PC-3 (cell line): ENCODE results near the gene EGFLAM. TPM values are rescaled to one million over a fixed set of nuclear protein-coding genes. Genes with fewer than 3 reads are reported as not detected.

ENCODE experiments used
- ATAC-seq: fragments of 200-7000 bp; cut with Tn5 transposase; 2 replicates; pipeline ENCODE4 v1.9.1; 2020; ENCODE audit warnings: mild to moderate bottlenecking, moderate library complexity
- BruUV-seq: library from RNA; stranded (reverse); fragments of 400-500 nt; replicated peaks from 2 replicates; lab custom pipeline; 2021; lab: Mats Ljungman, UMichigan
- CTCF ChIA-PET: fragments of 300-600 bp; sonication (Branson Sonifier 250); formaldehyde crosslinking; loops from one replicate; lab custom pipeline; 2022; ENCODE audit warnings: antibody characterized with exemption; lab: Charles Lee
- POLR2A ChIA-PET: fragments of 300-600 bp; sonication (Branson Sonifier 250); formaldehyde crosslinking; loops from one replicate; lab custom pipeline; 2022; ENCODE audit warnings: antibody characterized with exemption; ENCODE audit not compliant: unreplicated experiment; lab: Charles Lee
- DNase-seq: peaks from one replicate; pipeline ENCODE4 v3.0.0-alpha.2; 2015
- H2AFZ ChIP-seq: fragments of 300-600 bp; sonication (generic); 2 replicates; pipeline ENCODE4 v1.6.0; 2016; ENCODE audit warnings: antibody characterized with exemption, low read length
- H3F3A ChIP-seq: fragments of 300-600 bp; sonication (generic); one replicate; pipeline ENCODE4 v1.6.0; 2017; ENCODE audit warnings: antibody characterized with exemption, low read length, control low read depth, mild to moderate bottlenecking; ENCODE audit not compliant: unreplicated experiment
- H3K27ac ChIP-seq: fragments of 300-600 bp; sonication (generic); 2 replicates; pipeline ENCODE4 v1.5.1; 2016; ENCODE audit warnings: mild to moderate bottlenecking, low read length
- H3K27me3 ChIP-seq: fragments of 300-600 bp; sonication (generic); 2 replicates; pipeline ENCODE4 v1.6.1; 2016; ENCODE audit warnings: low read length, mixed read lengths
- H3K36me3 ChIP-seq: fragments of 300-600 bp; sonication (generic); 2 replicates; pipeline ENCODE4 v1.6.1; 2016; ENCODE audit warnings: low read depth, mixed run types, low read length, mixed read lengths
- H3K4me1 ChIP-seq: fragments of 300-600 bp; sonication (generic); 2 replicates; pipeline ENCODE4 v1.5.1; 2016; ENCODE audit warnings: low read length; ENCODE audit not compliant: insufficient read depth
- H3K4me2 ChIP-seq: fragments of 300-600 bp; sonication (generic); 2 replicates; pipeline ENCODE4 v1.6.0; 2016; ENCODE audit warnings: low read length
- H3K4me3 ChIP-seq: fragments of 300-600 bp; sonication (generic); 2 replicates; pipeline ENCODE4 v1.5.1; 2016; ENCODE audit warnings: mild to moderate bottlenecking, low read length, mixed read lengths
- H3K79me2 ChIP-seq: fragments of 300-600 bp; sonication (generic); 2 replicates; pipeline ENCODE4 v1.6.1; 2017; ENCODE audit warnings: low read length, mixed read lengths
- H3K9ac ChIP-seq: fragments of 300-600 bp; sonication (generic); 2 replicates; pipeline ENCODE4 v1.6.0; 2016; ENCODE audit warnings: mild to moderate bottlenecking, low read length
- H3K9me2 ChIP-seq: fragments of 300-600 bp; sonication (generic); replicated peaks from 2 replicates; pipeline ENCODE4 v1.6.1; 2016; ENCODE audit warnings: mixed run types, low read length, mixed read lengths
- H3K9me3 ChIP-seq: fragments of 300-600 bp; sonication (generic); 2 replicates; pipeline ENCODE4 v1.6.1; 2016; ENCODE audit warnings: low read length, mixed read lengths
- H4K20me1 ChIP-seq: fragments of 300-600 bp; sonication (generic); 2 replicates; pipeline ENCODE4 v1.6.1; 2016; ENCODE audit warnings: low read length, mixed read lengths
- CTCF ChIP-seq: fragments of 300-600 bp; sonication (generic); conservative IDR thresholded peaks from 2 replicates; pipeline ENCODE4 v1.5.1; 2017; ENCODE audit warnings: antibody characterized with exemption, low read depth, mild to moderate bottlenecking, low read length
- EZH2 ChIP-seq: fragments of 300-600 bp; sonication (generic); IDR thresholded peaks from one replicate; pipeline ENCODE4 v1.6.1; 2017; ENCODE audit warnings: antibody characterized with exemption, mild to moderate bottlenecking, low read length; ENCODE audit not compliant: unreplicated experiment
- EZH2phosphoT487 ChIP-seq: fragments of 300-600 bp; sonication (generic); IDR thresholded peaks from 2 replicates; pipeline ENCODE4 v1.6.1; 2018; ENCODE audit warnings: mild to moderate bottlenecking, antibody characterized with exemption, low read length, borderline replicate concordance
- intact Hi-C: fragments of 100-400 bp; cut with micrococcal nuclease; formaldehyde crosslinking; loops from 2 replicates; pipeline ENCODE4 v1.9.0; 2023
- total RNA-seq: library from RNA; depleted of rRNA; stranded (reverse); fragments of >200 nt; gene quantifications from 2 replicates; pipeline ENCODE4 v1.2.3, GENCODE V29; 2014

EGFLAM gene
- total RNA-seq, 1 experiment from 2014 or later, result not detected

- Histone ChIP-seq H3K4me2 (no peak overlapping the region), H4K20me1 (no peaks in the 10 kb centered on the region), H3K9me2 (no peaks in the 10 kb centered on the region), H3K4me3 (no peak overlapping the region), H3K4me1 (no peaks in the 10 kb centered on the region), H3K79me2 (no peaks in the 10 kb centered on the region), H3K27me3 (no peaks in the 10 kb centered on the region), H3K27ac (no peak overlapping the region), H3K36me3 (no peaks in the 10 kb centered on the region), H2AFZ (no peak overlapping the region), H3K9ac (no peak overlapping the region), H3K9me3 (no peaks in the 10 kb centered on the region), H3F3A (no peaks in the 10 kb centered on the region)
- ATAC-seq (no peak), DNase-seq (no peak)
- TF ChIP-seq CTCF (no peak), EZH2 (no peak), EZH2phosphoT487 (no peak)
- POLR2A ChIA-PET, result no interaction called here
- BruUV-seq, result no TSS peak
- intact Hi-C loops, result no loop called here
- CTCF ChIA-PET, result interaction anchor here (1.1 to 1.3 kb wide), 2 partner anchors 223 to 362 kb away, joined by 4 to 10 read pairs; no protein-coding TSS in a partner anchor
These were observed 189.4 kb downstream of the EGFLAM start for GRCh38 chr5:38447786-38448185.

GRCh38 chr5:38448568-38449350, 190.4 kb downstream of the EGFLAM start:
- H3K9me3 ChIP-seq, result no peaks in the 10 kb centered on the region
- no peak overlapping the region for H3K9ac ChIP-seq
- H3F3A ChIP-seq, result no peaks in the 10 kb centered on the region
- no peaks in the 10 kb centered on the region for H3K9me2 ChIP-seq
- TF ChIP-seq CTCF (no peak), EZH2 (no peak), EZH2phosphoT487 (no peak)
- no peak for ATAC-seq
- no peaks in the 10 kb centered on the region for H4K20me1 ChIP-seq
- H3K27ac ChIP-seq, result no peak overlapping the region
- no TSS peak for BruUV-seq
- ChIA-PET POLR2A (no interaction called here), CTCF (no interaction called here)
- DNase-seq, result no peak
- H2AFZ ChIP-seq, result no peak overlapping the region
- H3K4me1 ChIP-seq, result no peaks in the 10 kb centered on the region
- intact Hi-C loops, result no loop called here
- no peaks in the 10 kb centered on the region for H3K79me2 ChIP-seq
- H3K4me2 ChIP-seq, result no peak overlapping the region
- H3K36me3 ChIP-seq, result no peaks in the 10 kb centered on the region
- H3K4me3 ChIP-seq, result no peak overlapping the region
- H3K27me3 ChIP-seq, result no peaks in the 10 kb centered on the region

GRCh38 chr5:38450627-38451026, 192.3 kb downstream of the EGFLAM start:
- H2AFZ ChIP-seq, result no peak overlapping the region
- H4K20me1 ChIP-seq, result no peaks in the 10 kb centered on the region
- CTCF ChIA-PET, result no interaction called here
- intact Hi-C loops, result no loop called here
- H3K4me3 ChIP-seq, result no peak overlapping the region
- TF ChIP-seq EZH2, result no peak
- TF ChIP-seq EZH2phosphoT487, result no peak
- no peak for TF ChIP-seq CTCF
- no peaks in the 10 kb centered on the region for H3K9me2 ChIP-seq
- DNase-seq, result no peak
- H3K4me1 ChIP-seq, result no peaks in the 10 kb centered on the region
- no peaks in the 10 kb centered on the region for H3K27me3 ChIP-seq
- no peaks in the 10 kb centered on the region for H3K79me2 ChIP-seq
- H3K27ac ChIP-seq, result no peak overlapping the region
- no peaks in the 10 kb centered on the region for H3K36me3 ChIP-seq
- BruUV-seq, result no TSS peak
- H3F3A ChIP-seq, result no peaks in the 10 kb centered on the region
- H3K4me2 ChIP-seq, result no peak overlapping the region
- no peaks in the 10 kb centered on the region for H3K9me3 ChIP-seq
- ATAC-seq, result no peak
- H3K9ac ChIP-seq, result no peak overlapping the region
- POLR2A ChIA-PET, result no interaction called here
